Suprapubic skin (tissue), 4 donors: ENCODE measurements around the gene TRIM15.

Experiments used
- CTCF ChIP-seq, 2 donors: fragments of 200-600 bp in 1 of 2; fragments of 450-650 bp in 1 of 2; sonication (generic) in 1 of 2; IDR thresholded peaks; one replicate each; pipeline ENCODE4 v1.5.1; 2016 to 2019; ENCODE audit warnings: antibody characterized with exemption in 2 of 2, mild to moderate bottlenecking in 1 of 2, moderate library complexity in 1 of 2
- EP300 ChIP-seq: sonication (generic); formaldehyde crosslinking; IDR thresholded peaks from one replicate; pipeline ENCODE4 v1.6.1; 2017; ENCODE audit warnings: antibody characterized with exemption
- POLR2A ChIP-seq, 2 donors: fragments of 450-650 bp; IDR thresholded peaks; one replicate each; pipeline ENCODE4 v1.6.1; 2017; ENCODE audit warnings: antibody characterized with exemption in 2 of 2, mild to moderate bottlenecking in 2 of 2, moderate library complexity in 2 of 2
- POLR2AphosphoS5 ChIP-seq, 3 donors: sonication (generic); formaldehyde crosslinking; IDR thresholded peaks; one replicate each; pipeline ENCODE4 v1.6.1; 2017; ENCODE audit warnings: antibody characterized with exemption in 3 of 3

GRCh38 chr6:30180145-30180544 lies 16.8 kb downstream of the TRIM15 start:
- TF ChIP-seq CTCF (IDR thresholded peaks at IDR 0.05) (no peak), POLR2A (IDR thresholded peaks at IDR 0.05) (no peak), POLR2AphosphoS5 (IDR thresholded peaks at IDR 0.05) (no peak), EP300 (no peak)
